ENCODE results near the gene GATD1.

- TF ChIP-seq, protein P1, sequence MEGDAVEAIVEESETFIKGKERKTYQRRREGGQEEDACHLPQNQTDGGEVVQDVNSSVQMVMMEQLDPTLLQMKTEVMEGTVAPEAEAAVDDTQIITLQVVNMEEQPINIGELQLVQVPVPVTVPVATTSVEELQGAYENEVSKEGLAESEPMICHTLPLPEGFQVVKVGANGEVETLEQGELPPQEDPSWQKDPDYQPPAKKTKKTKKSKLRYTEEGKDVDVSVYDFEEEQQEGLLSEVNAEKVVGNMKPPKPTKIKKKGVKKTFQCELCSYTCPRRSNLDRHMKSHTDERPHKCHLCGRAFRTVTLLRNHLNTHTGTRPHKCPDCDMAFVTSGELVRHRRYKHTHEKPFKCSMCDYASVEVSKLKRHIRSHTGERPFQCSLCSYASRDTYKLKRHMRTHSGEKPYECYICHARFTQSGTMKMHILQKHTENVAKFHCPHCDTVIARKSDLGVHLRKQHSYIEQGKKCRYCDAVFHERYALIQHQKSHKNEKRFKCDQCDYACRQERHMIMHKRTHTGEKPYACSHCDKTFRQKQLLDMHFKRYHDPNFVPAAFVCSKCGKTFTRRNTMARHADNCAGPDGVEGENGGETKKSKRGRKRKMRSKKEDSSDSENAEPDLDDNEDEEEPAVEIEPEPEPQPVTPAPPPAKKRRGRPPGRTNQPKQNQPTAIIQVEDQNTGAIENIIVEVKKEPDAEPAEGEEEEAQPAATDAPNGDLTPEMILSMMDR (IDR thresholded peaks at IDR 0.05): no peak
- no peak for TF ChIP-seq POLR2A (IDR thresholded peaks at IDR 0.05)
These were observed 25.6 kb upstream of the GATD1 start for GRCh38 chr11:802693-803466.

Data from body of pancreas (tissue), 4 donors.